Tibial artery (tissue), 4 donors: ENCODE results near the gene SPATA45.

Source experiments
- DNase-seq, 2 donors: peaks; one replicate each; pipeline ENCODE4 v3.0.0-alpha.2; 2019
- H3K27ac ChIP-seq, 2 donors: fragments of 200-600 bp; sonication (generic) in 1 of 2; 1 replicate in 1 of 2; 2 replicates in 1 of 2; pipeline ENCODE4 v1.5.1; 2018 to 2019; ENCODE audit warnings: mild to moderate bottlenecking in 1 of 2
- H3K27me3 ChIP-seq, 2 donors: fragments of 200-600 bp; sonication (generic) in 1 of 2; one replicate each; pipeline versions ENCODE4 v1.5.1 to v1.6.0; 2016 to 2019
- H3K36me3 ChIP-seq, 3 donors: fragments of 200-600 bp; sonication (generic) in 2 of 3; one replicate each; pipeline ENCODE4 v1.5.1; 2016 to 2019; ENCODE audit warnings: mild to moderate bottlenecking in 2 of 3
- H3K4me1 ChIP-seq, 4 donors: fragments of 200-600 bp; sonication (generic) in 2 of 4; 1 replicate in 3 of 4; 2 replicates in 1 of 4; pipeline ENCODE4 v1.5.1; 2016 to 2019
- H3K4me3 ChIP-seq, 2 donors: fragments of 200-600 bp; sonication (generic) in 1 of 2; 1 replicate in 1 of 2; 2 replicates in 1 of 2; pipeline ENCODE4 v1.5.1; 2018 to 2019; ENCODE audit warnings: mild to moderate bottlenecking in 2 of 2
- H3K9me3 ChIP-seq, 3 donors: fragments of 200-600 bp; sonication (generic) in 1 of 3; one replicate each; pipeline ENCODE4 v1.5.1; 2016 to 2019
- CTCF ChIP-seq, 2 experiments: fragments of 200-600 bp in 1 of 2; fragments of 450-650 bp in 1 of 2; IDR thresholded peaks; one replicate each; pipeline ENCODE4 v1.5.1; 2017 to 2019; ENCODE audit warnings: antibody characterized with exemption in 2 of 2, mild to moderate bottlenecking in 1 of 2, moderate library complexity in 1 of 2
- intact Hi-C: fragments of 100-400 bp; cut with DNase I; formaldehyde crosslinking; loops from one replicate; pipeline ENCODE4 v1.15.0; 2023; ENCODE audit warnings: low total_unique reads

Gene SPATA45

GRCh38 chr1:212785871-212786270 is 61.6 kb downstream of the SPATA45 start:
- DNase-seq, result no peak
- Histone ChIP-seq H3K4me1 (peaks cover 0 to 18% (median 12%) of the 10 kb centered on the region in 4 donors), H3K27ac (no peak overlapping the region), H3K36me3 (peaks cover 24 to 48% (median 34%) of the 10 kb centered on the region in 3 donors), H3K27me3 (no peaks in the 10 kb centered on the region), H3K9me3 (no peaks in the 10 kb centered on the region), H3K4me3 (no peak overlapping the region)
- TF ChIP-seq CTCF (IDR thresholded peaks at IDR 0.05), result no peak
- intact Hi-C loops, result loop anchor here (10.0 kb wide), 1 partner anchor 121 kb away; no protein-coding TSS in a partner anchor

- DNase-seq, result no peak
- H3K4me1 ChIP-seq, result no peaks in the 10 kb centered on the region
- no peak for TF ChIP-seq CTCF (IDR thresholded peaks at IDR 0.05)
- no peak overlapping the region for H3K27ac ChIP-seq
- no peak overlapping the region for H3K4me3 ChIP-seq
- intact Hi-C loops, result loop anchor here (10.0 kb wide), 1 partner anchor 119 kb away; no protein-coding TSS in a partner anchor
- no peaks in the 10 kb centered on the region for H3K27me3 ChIP-seq
- H3K36me3 ChIP-seq, result peaks cover 28 to 48% (median 34%) of the 10 kb centered on the region in 3 donors
- H3K9me3 ChIP-seq, result no peaks in the 10 kb centered on the region
Measured at GRCh38 chr1:212783976-212784375, 63.5 kb downstream of the SPATA45 start.

DNA sequence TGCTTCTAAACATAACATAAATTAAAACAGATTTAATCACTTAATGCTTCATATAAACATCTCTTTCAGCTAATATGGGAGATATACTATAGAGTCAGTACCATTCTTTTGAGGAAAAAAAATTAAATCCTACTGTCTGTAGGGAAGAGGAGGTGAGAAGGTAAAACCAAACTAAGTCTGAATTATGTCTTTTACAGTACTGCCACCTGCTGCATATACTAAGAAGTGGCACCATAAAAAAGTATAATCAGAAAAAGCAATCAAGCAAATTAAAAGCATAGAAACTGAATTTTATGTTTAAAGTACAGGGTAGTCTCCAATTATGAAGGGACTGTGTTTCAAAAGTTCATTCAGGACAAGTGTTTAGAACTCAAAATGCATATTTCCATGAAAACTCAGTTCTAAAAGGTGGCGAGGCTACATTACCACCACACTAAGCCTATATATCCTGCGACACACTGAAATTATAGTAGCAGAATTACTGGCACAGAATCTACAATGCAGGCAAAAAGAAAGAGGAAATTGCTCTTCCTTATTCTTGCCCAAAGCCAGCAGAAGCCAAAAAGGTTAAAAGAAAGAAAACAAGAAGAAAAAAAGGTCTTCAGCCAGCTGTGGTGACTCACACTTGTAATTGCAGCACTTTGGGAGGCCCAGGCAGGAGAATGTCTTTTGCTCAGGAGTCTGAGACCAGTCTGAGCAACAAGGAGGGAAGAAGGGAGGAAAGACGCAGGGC is 64.9 kb downstream of the SPATA45 start:
- peak; percentile 43 to 68 for TF ChIP-seq CTCF (IDR thresholded peaks at IDR 0.05)
- intact Hi-C loops, result loop anchor here (10.0 kb wide), 1 partner anchor 118 kb away; no protein-coding TSS in a partner anchor

DNA sequence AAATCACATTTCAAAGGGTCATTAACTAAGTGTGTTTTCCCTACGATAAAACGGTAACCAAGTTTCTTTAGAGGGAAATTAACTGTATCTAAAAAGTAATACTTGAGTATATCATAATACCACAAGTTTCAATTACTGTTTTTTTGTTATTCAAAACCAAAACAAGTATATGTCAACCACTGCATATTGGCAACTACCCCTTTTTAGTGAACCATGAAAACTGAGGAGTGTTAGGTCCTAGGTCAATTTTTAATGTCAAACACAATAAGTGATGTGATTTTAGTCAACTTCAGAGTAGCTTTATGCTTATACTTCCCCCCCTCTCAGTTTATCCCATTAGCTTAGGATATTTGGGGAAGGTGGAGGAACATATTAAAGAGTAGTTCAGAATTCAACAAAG is 66.2 kb downstream of the SPATA45 start:
- no peak overlapping the region for H3K27ac ChIP-seq
- no peak for TF ChIP-seq CTCF (IDR thresholded peaks at IDR 0.05)
- H3K9me3 ChIP-seq, result no peaks in the 10 kb centered on the region
- no peaks in the 10 kb centered on the region for H3K4me1 ChIP-seq
- H3K4me3 ChIP-seq, result no peak overlapping the region
- intact Hi-C loops, result loop anchor here (10.0 kb wide), 1 partner anchor 116 kb away; no protein-coding TSS in a partner anchor
- no peaks in the 10 kb centered on the region for H3K27me3 ChIP-seq
- H3K36me3 ChIP-seq, result peaks cover 24 to 46% (median 34%) of the 10 kb centered on the region in 3 donors
- no peak for DNase-seq

More for the DNA sequence above, 64.9 kb downstream of the SPATA45 start:
- Histone ChIP-seq H3K27me3 (no peaks in the 10 kb centered on the region), H3K4me1 (no peaks in the 10 kb centered on the region), H3K36me3 (peaks cover 28 to 48% (median 34%) of the 10 kb centered on the region in 3 donors), H3K27ac (no peak overlapping the region), H3K9me3 (no peaks in the 10 kb centered on the region), H3K4me3 (no peak overlapping the region)
- DNase-seq, result no peak

DNA sequence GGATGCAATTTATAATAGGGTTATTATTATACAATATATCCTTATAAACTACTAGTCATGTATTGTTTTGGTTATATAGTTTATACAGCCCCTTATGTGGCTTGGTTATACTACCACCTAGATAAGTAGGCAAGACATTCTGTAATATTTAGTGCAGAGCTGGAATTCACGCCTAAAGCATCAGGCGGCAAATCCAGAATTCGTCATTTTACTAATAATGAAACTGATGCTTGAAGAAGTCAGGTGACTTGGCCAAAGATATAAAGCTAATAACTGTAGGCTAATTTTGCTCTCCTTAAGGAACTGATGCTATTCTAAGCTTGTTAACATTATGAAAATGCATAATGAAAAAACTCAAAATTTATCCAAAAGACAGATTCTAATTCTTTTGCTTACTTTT is 66.7 kb downstream of the SPATA45 start:
- intact Hi-C loops, result loop anchor here (10.0 kb wide), 1 partner anchor 116 kb away; no protein-coding TSS in a partner anchor
- Histone ChIP-seq H3K27ac (no peak overlapping the region), H3K4me1 (no peaks in the 10 kb centered on the region), H3K27me3 (no peaks in the 10 kb centered on the region), H3K9me3 (no peaks in the 10 kb centered on the region), H3K4me3 (no peak overlapping the region), H3K36me3 (peaks cover 24 to 42% (median 34%) of the 10 kb centered on the region in 3 donors)
- DNase-seq, result no peak
- TF ChIP-seq CTCF (IDR thresholded peaks at IDR 0.05), result no peak
